RWPE2 (cell line): ENCODE measurements around the gene C6orf89.

ENCODE experiments used
- ATAC-seq: fragments of 200-7000 bp; cut with Tn5 transposase; 3 replicates; pipeline ENCODE4 v1.9.1; 2021; ENCODE audit warnings: low read depth
- DNase-seq: peaks from one replicate; pipeline ENCODE4 v3.0.0-alpha.2; 2020; ENCODE audit warnings: low spot score
- H3K27ac ChIP-seq: fragments of 450-650 bp; 2 replicates; pipeline ENCODE4 v1.5.1; 2017; ENCODE audit warnings: mild to moderate bottlenecking; ENCODE audit not compliant: poor library complexity, severe bottlenecking
- H3K27me3 ChIP-seq: fragments of 250-450 bp; sonication (Bioruptor Pico); 2 replicates; pipeline ENCODE4 v1.5.1; 2021; ENCODE audit warnings: mild to moderate bottlenecking, moderate library complexity; ENCODE audit not compliant: insufficient read depth, poor library complexity, severe bottlenecking
- H3K36me3 ChIP-seq: fragments of 250-450 bp; sonication (Bioruptor Pico); 2 replicates; pipeline ENCODE4 v1.5.1; 2020; ENCODE audit warnings: low read depth, mild to moderate bottlenecking, moderate library complexity
- H3K4me1 ChIP-seq: fragments of 250-450 bp; sonication (Bioruptor Pico); 2 replicates; pipeline ENCODE4 v1.5.1; 2021; ENCODE audit warnings: mild to moderate bottlenecking, moderate library complexity; ENCODE audit not compliant: insufficient read depth, poor library complexity, severe bottlenecking
- H3K4me3 ChIP-seq: fragments of 250-450 bp; sonication (Bioruptor Pico); 2 replicates; pipeline ENCODE4 v1.5.1; 2021; ENCODE audit warnings: mild to moderate bottlenecking, moderate library complexity; ENCODE audit not compliant: severe bottlenecking
- H3K9me3 ChIP-seq: fragments of 250-450 bp; sonication (Bioruptor Pico); 2 replicates; pipeline ENCODE4 v1.5.1; 2021; ENCODE audit warnings: mild to moderate bottlenecking, moderate library complexity; ENCODE audit not compliant: severe bottlenecking
- CTCF ChIP-seq: fragments of 450-650 bp; IDR thresholded peaks from one replicate; pipeline ENCODE4 v1.5.1; 2017; ENCODE audit warnings: mild to moderate bottlenecking, moderate library complexity; ENCODE audit not compliant: poor library complexity, severe bottlenecking

The C6orf89 gene

GRCh38 chr6:36873115-36873514 is 12.6 kb upstream of the C6orf89 start:
- H3K27ac ChIP-seq, result no peak overlapping the region
- H3K4me3 ChIP-seq, result no peak overlapping the region
- no peak for DNase-seq
- H3K9me3 ChIP-seq, result no peaks in the 10 kb centered on the region
- H3K27me3 ChIP-seq, result no peaks in the 10 kb centered on the region
- peaks cover 14% of the 10 kb centered on the region for H3K4me1 ChIP-seq
- peaks cover 52% of the 10 kb centered on the region for H3K36me3 ChIP-seq
- no peak for TF ChIP-seq CTCF
- no peak for ATAC-seq

DNA sequence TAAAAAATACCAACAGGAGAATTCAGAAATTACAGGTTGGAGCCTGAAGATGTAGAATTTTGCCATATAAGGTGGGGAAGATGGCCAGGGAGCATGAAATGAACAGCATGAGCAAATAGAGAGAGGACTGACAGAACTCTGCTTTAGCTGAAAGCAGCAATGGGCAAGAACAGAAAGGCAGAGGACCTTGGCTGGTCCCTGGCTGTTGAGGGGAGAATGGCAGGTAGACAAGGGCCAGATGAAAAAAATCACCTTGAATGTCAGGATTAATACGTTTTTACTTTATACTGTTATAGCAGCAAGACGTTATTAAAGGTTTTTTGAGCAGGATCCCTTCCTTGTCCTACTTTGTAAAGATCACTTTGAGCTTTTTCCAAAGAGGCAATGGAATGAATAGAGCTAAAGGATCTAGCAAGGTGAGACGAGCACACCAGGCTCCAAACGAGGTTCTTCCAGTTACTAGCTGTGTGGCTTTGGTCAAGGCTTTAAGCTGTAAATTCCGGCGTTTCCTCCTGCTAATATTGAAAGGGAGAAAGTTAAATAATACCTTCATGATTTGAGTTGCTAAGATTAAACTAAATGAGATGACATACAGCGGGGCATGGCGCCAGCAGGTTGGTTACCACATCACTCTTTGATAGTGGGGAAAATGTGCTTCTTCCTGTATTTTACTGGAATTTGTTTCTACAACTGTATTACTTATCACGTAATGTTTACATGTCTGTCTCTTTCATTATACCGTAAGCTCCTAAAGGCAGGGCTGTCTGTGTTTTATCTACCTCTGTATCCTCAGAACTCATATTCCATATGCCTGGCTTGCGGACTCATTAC is 11.9 kb upstream of the C6orf89 start:
- H3K4me1 ChIP-seq, result peaks cover 14% of the 10 kb centered on the region
- peaks cover 45% of the 10 kb centered on the region for H3K36me3 ChIP-seq
- no peaks in the 10 kb centered on the region for H3K27me3 ChIP-seq
- H3K9me3 ChIP-seq, result no peaks in the 10 kb centered on the region
- H3K27ac ChIP-seq, result peak overlapping the region; percentile 78
- TF ChIP-seq CTCF, result peak; percentile 34
- DNase-seq, result no peak
- peak overlapping the region; percentile 80 for H3K4me3 ChIP-seq
- ATAC-seq, result no peak; the same call in 1 of the 3 replicates

DNA sequence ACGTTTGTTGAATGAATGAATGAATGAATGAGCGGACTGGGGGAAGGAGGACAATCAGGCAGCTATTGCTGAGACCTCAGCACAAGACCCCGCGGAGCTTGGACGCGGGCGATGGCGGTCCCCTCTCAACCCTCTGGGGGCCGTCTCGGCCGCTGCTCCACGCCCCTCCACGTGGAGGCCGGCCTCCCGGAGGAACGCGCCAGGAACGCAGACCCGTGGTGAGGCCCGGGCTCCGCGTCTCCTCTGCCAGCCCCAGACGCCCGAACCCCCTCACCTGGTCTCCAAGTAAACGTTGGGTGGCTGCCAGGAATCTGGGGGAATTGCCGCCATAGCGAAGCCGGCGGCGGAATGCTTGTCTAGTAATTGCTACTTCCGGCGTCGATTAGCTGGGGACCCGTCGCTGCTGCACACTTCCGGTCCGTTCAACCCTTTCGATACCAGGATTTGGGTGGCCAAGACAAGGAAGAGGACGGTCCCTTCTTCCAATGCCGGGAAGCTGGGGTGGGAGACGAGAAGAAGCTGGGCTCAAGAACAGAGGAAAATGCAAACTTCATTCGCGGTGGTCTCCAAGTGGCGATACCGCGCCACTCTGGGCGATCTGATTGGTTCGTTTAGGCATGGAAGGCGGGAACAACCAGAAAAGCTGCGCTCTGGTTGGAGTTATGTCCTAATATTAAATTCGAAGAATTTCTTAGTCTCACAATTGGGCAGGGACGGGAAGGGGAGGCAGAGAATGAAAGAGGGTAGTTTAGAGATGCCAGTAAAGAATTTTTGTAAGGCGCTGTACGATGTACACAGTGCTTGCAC is 11.1 kb upstream of the C6orf89 start, which contains the start of gene PPIL1:
Gene PPIL1 (minus strand): TSS at position 361 of the 807 bp plus-strand sequence. CDS start 31 bp downstream, at position 330.
- peaks cover 14% of the 10 kb centered on the region for H3K4me1 ChIP-seq
- H3K9me3 ChIP-seq, result no peaks in the 10 kb centered on the region
- DNase-seq (peak; percentile 87), ATAC-seq (peak; percentile 91)
- H3K27ac ChIP-seq, result peak within 1 kb of the TSS; percentile 78
- peaks cover 37% of the 10 kb centered on the region for H3K36me3 ChIP-seq
- no peaks in the 10 kb centered on the region for H3K27me3 ChIP-seq
- H3K4me3 ChIP-seq, result peak within 1 kb of the TSS; percentile 80
- no peak for TF ChIP-seq CTCF

DNA sequence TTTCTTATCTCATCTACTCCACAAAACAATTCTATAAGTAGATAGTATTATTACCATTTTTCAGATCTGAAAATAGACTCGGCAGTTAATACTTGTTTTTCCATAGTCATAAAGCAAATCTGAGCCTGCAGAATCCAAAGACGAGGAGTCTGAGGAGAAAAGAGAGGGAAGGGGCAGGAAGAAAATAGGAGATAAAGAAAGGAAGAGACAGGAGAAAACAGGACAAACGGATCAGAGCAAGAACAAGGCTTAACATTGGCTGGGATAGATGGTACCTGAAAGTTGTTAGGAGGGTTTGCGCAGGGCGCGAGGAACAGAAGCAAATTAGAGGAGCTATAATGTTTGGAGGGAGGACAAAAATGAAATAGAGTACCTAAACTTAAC is 10.5 kb upstream of the C6orf89 start:
- no peak for ATAC-seq
- peaks cover 14% of the 10 kb centered on the region for H3K4me1 ChIP-seq
- peaks cover 31% of the 10 kb centered on the region for H3K36me3 ChIP-seq
- peak overlapping the region; percentile 80 for H3K4me3 ChIP-seq
- DNase-seq, result no peak
- H3K27me3 ChIP-seq, result no peaks in the 10 kb centered on the region
- H3K9me3 ChIP-seq, result no peaks in the 10 kb centered on the region
- peak overlapping the region; percentile 78 for H3K27ac ChIP-seq
- no peak for TF ChIP-seq CTCF
